RWPE1 (cell line): ENCODE measurements around the gene TACR1.

Source experiments
- CTCF ChIA-PET: fragments of 350-600 bp; sonication (Branson Sonifier 250); formaldehyde crosslinking; extraction: SDS; loops from one replicate; lab custom pipeline; 2021; lab: Yijun Ruan, JAX
- POLR2A ChIA-PET: fragments of 400-600 bp; formaldehyde crosslinking; extraction: SDS; loops from one replicate; lab custom pipeline; 2020; ENCODE audit warnings: antibody characterized with exemption; ENCODE audit not compliant: low non-redundant PET; lab: Yijun Ruan, JAX
- DNase-seq: peaks from one replicate; pipeline ENCODE4 v3.0.0; 2012; ENCODE audit warnings: low spot score
- H3K27ac ChIP-seq: fragments of 450-650 bp; 2 replicates; pipeline ENCODE4 v1.5.1; 2017
- TF ChIP-seq, protein P1 (sequence below): fragments of 450-650 bp; conservative IDR thresholded peaks from 2 replicates; pipeline ENCODE4 v1.5.1; 2017; ENCODE audit warnings: low read depth, mild to moderate bottlenecking

The TACR1 gene

DNA sequence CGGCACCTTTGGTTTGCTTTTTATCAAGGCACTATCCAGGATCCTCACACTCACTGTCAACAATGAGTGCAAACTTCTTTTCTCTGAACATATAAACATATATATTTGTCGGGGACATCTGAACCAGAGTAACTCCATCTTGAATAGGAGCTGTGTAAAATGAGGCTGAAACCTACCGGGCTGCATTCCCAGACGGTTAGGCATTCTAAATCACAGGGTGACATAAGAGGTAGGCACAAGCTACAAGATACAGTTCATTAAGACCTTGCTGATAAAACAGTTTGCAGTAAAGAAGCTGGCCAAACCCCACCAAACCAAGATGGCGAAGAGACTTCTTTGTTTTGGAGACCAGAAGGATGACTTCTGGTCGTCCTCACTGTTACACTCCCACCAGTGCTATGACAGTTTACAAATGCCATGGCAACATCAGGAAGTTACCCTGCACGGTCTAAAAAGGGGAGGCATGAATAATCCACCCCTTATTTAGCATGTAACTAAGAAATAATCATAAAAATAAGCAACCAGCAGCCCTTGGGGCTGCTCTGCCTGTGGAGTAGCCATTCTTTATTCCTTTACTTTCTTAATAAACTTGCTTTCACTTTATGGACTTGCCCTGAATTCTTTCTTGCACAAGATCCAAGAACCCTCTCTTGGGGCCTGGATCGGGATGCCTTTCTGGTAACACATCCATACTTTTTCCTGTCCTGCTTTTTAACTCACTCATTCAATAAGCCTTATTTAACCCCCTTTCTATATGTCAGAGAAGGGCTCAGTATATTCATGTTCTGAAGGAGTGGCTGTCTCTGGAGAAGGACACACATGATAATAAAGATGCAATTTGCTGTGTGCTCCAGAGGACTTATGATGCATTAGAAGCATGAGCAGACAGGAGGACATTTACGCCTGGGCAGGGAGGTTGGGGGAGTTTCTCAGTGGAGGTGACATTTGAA lies 65.4 kb downstream of the TACR1 start:
- no peak for DNase-seq
- POLR2A ChIA-PET, result no interaction called here
- TF ChIP-seq, protein P1, sequence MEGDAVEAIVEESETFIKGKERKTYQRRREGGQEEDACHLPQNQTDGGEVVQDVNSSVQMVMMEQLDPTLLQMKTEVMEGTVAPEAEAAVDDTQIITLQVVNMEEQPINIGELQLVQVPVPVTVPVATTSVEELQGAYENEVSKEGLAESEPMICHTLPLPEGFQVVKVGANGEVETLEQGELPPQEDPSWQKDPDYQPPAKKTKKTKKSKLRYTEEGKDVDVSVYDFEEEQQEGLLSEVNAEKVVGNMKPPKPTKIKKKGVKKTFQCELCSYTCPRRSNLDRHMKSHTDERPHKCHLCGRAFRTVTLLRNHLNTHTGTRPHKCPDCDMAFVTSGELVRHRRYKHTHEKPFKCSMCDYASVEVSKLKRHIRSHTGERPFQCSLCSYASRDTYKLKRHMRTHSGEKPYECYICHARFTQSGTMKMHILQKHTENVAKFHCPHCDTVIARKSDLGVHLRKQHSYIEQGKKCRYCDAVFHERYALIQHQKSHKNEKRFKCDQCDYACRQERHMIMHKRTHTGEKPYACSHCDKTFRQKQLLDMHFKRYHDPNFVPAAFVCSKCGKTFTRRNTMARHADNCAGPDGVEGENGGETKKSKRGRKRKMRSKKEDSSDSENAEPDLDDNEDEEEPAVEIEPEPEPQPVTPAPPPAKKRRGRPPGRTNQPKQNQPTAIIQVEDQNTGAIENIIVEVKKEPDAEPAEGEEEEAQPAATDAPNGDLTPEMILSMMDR, result no peak
- no peak overlapping the region for H3K27ac ChIP-seq
- CTCF ChIA-PET, result no interaction called here

DNA sequence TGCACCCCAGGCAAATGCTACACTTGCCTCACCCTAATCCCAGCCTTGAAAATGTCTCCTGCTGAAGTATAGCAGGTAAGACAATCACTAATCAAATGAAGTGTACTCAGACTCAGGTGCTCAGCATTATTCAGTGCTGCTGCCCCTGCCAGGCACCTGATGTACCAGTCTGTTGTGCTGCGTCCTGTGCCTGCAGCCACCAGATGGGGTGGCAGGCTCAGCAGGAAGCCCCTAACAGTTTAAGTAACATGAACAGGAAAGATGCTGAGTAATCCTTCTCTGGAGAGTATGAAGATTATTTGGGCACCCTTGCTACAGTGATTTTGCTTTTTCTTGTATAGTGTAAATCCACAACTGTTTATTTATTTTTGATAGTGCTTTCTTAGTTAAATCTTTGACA lies 69.1 kb downstream of the TACR1 start:
- POLR2A ChIA-PET, result no interaction called here
- H3K27ac ChIP-seq, result no peak overlapping the region
- CTCF ChIA-PET, result interaction anchor here (0.6 kb wide), 1 partner anchor 797 kb away, joined by 3 read pairs; no protein-coding TSS in a partner anchor

DNA sequence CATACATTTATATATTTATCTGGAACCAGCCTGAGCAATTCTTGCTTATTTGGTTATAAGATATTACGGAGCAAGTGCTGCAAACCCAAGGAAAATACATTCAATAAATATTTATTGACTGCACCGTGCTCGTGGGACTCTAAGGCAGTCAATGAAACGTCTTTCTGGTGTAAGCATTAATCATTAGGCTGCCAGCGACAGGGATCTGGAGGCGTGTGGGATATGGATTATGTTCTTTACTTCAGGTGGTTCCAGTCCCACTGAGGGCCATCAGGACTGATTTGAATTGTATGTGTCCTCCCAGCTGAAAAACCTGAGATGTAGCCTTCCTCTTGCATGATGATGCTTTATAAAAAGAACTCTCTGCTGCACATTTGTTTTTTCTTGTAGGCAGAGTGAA lies 75.4 kb downstream of the TACR1 start:
- no peak overlapping the region for H3K27ac ChIP-seq
- TF ChIP-seq, protein P1, result no peak
- POLR2A ChIA-PET, result no interaction called here
- CTCF ChIA-PET, result interaction anchor here (0.5 kb wide), 1 partner anchor 25 kb away, joined by 4 read pairs; no protein-coding TSS in a partner anchor
- DNase-seq, result no peak

More for the DNA sequence above, 69.1 kb downstream of the TACR1 start:
- DNase-seq, result no peak
- TF ChIP-seq, protein P1, result no peak

DNA sequence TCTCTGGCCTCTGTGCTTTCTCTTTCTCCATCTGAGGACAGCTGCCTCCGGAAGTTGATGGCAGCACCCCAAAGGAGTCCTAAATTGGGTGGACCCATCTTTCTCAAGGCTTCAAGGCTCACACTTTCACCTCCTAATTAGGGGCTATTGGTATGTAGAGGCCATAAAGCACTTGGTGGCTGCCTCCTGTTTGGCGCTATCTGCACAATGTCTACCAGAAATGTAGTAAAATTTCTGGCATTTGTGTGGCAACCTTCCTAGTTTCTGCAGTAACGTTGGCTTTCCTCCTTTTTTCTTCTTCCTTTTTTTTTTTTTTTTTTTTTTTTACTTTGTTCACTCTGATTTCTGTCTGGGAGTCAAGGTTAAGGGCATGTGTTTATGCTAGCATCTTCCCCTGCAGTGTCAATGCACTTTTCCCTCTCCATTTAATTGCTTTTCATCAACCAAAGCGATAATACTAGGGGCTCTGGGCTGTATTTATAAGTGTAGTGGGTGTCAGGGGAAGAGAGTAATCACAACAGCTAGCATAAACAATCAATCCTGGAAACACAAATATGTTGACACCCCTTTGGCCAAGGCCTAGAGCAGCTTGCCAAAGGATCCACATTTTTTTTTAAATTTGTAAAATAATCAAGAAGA lies 86.0 kb downstream of the TACR1 start:
- DNase-seq, result no peak
- POLR2A ChIA-PET, result no interaction called here
- H3K27ac ChIP-seq, result no peak overlapping the region
- TF ChIP-seq, protein P1, result no peak
- CTCF ChIA-PET, result no interaction called here

DNA sequence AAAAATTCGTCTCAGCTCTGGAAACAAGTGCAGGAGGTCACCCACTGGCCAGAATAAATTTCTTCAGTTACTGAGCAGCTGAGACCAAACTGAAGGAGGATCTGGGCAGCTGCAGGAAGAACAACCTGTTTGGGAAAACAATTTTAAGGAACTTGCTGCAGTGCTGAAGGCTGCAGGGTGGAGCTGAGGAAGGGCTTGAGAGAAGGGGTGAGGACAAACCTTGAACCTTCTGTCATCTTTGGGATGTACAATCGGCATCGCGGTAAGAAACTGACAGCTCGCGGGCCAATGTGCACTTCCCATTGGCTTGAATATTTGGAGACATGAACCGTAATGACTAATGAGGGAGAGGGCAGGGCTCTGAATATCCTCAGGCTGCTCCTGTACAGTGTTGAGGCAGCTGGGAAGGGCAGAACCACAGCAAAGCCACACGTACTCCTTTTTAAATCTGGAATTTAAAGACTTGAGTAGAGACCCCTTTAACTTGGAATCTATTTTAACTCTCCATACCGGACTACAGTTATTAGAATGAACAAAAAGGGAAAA lies 90.3 kb downstream of the TACR1 start:
- CTCF ChIA-PET, result interaction anchor here (0.7 to 0.9 kb wide), 2 partner anchors 11 to 234 kb away, joined by 3 to 4 read pairs; no protein-coding TSS in a partner anchor
- H3K27ac ChIP-seq, result no peak overlapping the region
- POLR2A ChIA-PET, result no interaction called here
- DNase-seq, result no peak
- TF ChIP-seq, protein P1, result no peak

DNA sequence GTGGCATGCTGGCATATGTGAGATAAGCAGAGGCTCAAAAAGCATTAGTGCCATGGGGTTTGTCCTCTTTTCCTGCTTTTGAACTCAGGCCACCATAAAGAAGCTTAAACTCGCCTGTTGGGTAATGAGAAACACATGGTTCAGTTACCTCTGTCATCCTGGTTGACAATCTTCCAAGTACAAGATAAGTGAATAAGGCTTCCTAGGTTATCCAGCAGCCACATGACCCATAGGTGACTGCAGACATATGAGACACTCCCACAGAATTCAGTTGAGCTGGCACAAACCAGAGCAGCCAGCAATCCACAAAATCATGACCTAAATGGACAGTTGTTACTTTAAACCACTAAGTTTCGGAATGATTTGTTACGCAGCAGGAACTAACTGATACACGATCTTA lies 97.3 kb downstream of the TACR1 start:
- no peak overlapping the region for H3K27ac ChIP-seq
- DNase-seq, result no peak
- ChIA-PET CTCF (no interaction called here), POLR2A (no interaction called here)
- TF ChIP-seq, protein P1, result no peak
